HCT116 (cell line): ENCODE results near the gene CDH23. TPM values are rescaled to one million over a fixed set of nuclear protein-coding genes. Genes with fewer than 3 reads are reported as not detected.

Experiments
- ATAC-seq: fragments of 200-7000 bp; cut with Tn5 transposase; 2 replicates; pipeline ENCODE4 v1.9.1; 2020; ENCODE audit warnings: mild to moderate bottlenecking, moderate library complexity
- BruUV-seq: library from RNA; stranded (reverse); fragments of 400-500 nt; replicated peaks from 2 replicates; lab custom pipeline; 2021; lab: Mats Ljungman, UMichigan
- CTCF ChIA-PET: fragments of 300-600 bp; sonication (Branson Sonifier 250); formaldehyde crosslinking; loops from one replicate; lab custom pipeline; 2021; ENCODE audit warnings: antibody characterized with exemption; lab: Charles Lee
- POLR2A ChIA-PET: fragments of 300-600, 350-600 bp; sonication (Branson Sonifier 250); formaldehyde crosslinking; loops from one replicate; lab custom pipeline; 2021; ENCODE audit warnings: antibody characterized with exemption; lab: Charles Lee
- RAD21 ChIA-PET, 2 experiments: fragments of 300-600 bp; sonication (Branson Sonifier 250); formaldehyde crosslinking; loops; one replicate each; lab custom pipeline; 2023; ENCODE audit warnings: low total read pairs in 2 of 2; ENCODE audit not compliant: uncharacterized antibody in 2 of 2, unreplicated experiment in 2 of 2, low non-redundant PET in 1 of 2; lab: Charles Lee
- DNase-seq: peaks from one replicate; pipeline ENCODE4 v3.0.0-alpha.2; 2010; ENCODE audit warnings: low read depth, low spot score
- H2AFZ ChIP-seq: fragments of 200-600 bp; shearing (Covaris generic), sonication (generic); 2 replicates; pipeline ENCODE4 v1.6.1; 2017; ENCODE audit warnings: low read depth, mixed run types, mixed read lengths, antibody characterized with exemption, low read length; ENCODE audit not compliant: poor library complexity, severe bottlenecking
- H3K27ac ChIP-seq: 2 replicates; pipeline ENCODE4 v1.5.1; 2012; ENCODE audit warnings: low read depth, low read length
- H3K27me3 ChIP-seq: fragments of 200-600 bp; sonication (generic); 2 replicates; pipeline ENCODE4 v1.6.1; 2016; ENCODE audit warnings: mixed run types, low read length, mixed read lengths; ENCODE audit not compliant: insufficient read depth
- H3K36me3 ChIP-seq, 2 experiments: fragments of 200-500 bp in 1 of 2; fragments of 200-600 bp in 1 of 2; sonication (Bioruptor generic) in 1 of 2; sonication (generic) in 1 of 2; 2 replicates each; pipeline versions ENCODE4 v1.5.1 to v1.6.1; 2014 to 2016; ENCODE audit warnings: low read length in 2 of 2, inconsistent platforms in 1 of 2, mixed read lengths in 1 of 2, mixed run types in 1 of 2; ENCODE audit not compliant: insufficient read depth in 2 of 2, control insufficient read depth in 1 of 2
- H3K4me1 ChIP-seq, 2 experiments: fragments of 200-600 bp in 1 of 2; sonication (generic) in 1 of 2; 2 replicates each; pipeline versions ENCODE4 v1.5.1 to v1.6.1; 2012 to 2017; ENCODE audit warnings: low read length in 2 of 2, inconsistent platforms in 1 of 2, mild to moderate bottlenecking in 1 of 2, mixed read lengths in 1 of 2, mixed run types in 1 of 2, moderate library complexity in 1 of 2; ENCODE audit not compliant: insufficient read depth in 2 of 2, control insufficient read depth in 1 of 2
- H3K4me2 ChIP-seq: fragments of 200-600 bp; sonication (generic); 2 replicates; pipeline ENCODE4 v1.6.1; 2017; ENCODE audit warnings: mixed run types, low read length, mixed read lengths
- H3K4me3 ChIP-seq, 2 experiments: fragments of 200-600 bp in 1 of 2; sonication (generic) in 1 of 2; replicated peaks in 1 of 2; 2 replicates each; pipeline ENCODE4 v1.5.1; 2011 to 2016; ENCODE audit warnings: low read length in 2 of 2, control low read depth in 1 of 2, low read depth in 1 of 2, mild to moderate bottlenecking in 1 of 2, mixed read lengths in 1 of 2, mixed run types in 1 of 2
- H3K79me2 ChIP-seq: fragments of 200-600 bp; sonication (generic); 2 replicates; pipeline ENCODE4 v1.6.1; 2017; ENCODE audit warnings: mild to moderate bottlenecking, mixed run types, low read length, moderate library complexity, mixed read lengths; ENCODE audit not compliant: insufficient read depth
- H3K9ac ChIP-seq: fragments of 200-600 bp; sonication (generic); 2 replicates; pipeline ENCODE4 v1.6.1; 2016; ENCODE audit warnings: low read length, mixed read lengths
- H3K9me2 ChIP-seq: fragments of 200-600 bp; sonication (generic), shearing (Covaris generic); 2 replicates; pipeline ENCODE4 v1.6.1; 2017; ENCODE audit warnings: mixed run types, mild to moderate bottlenecking, moderate library complexity; ENCODE audit not compliant: insufficient read depth
- H3K9me3 ChIP-seq, 2 experiments: fragments of 200-500 bp in 1 of 2; fragments of 200-600 bp in 1 of 2; sonication (Bioruptor generic) in 1 of 2; sonication (generic) in 1 of 2; 2 replicates each; pipeline ENCODE4 v1.6.1; 2014 to 2017; ENCODE audit warnings: low read length in 2 of 2, mixed read lengths in 2 of 2, inconsistent platforms in 1 of 2, low read depth in 1 of 2, mild to moderate bottlenecking in 1 of 2, mixed run types in 1 of 2, moderate library complexity in 1 of 2; ENCODE audit not compliant: control insufficient read depth in 1 of 2, insufficient read depth in 1 of 2
- H4K20me1 ChIP-seq: fragments of 200-600 bp; sonication (generic), shearing (Covaris generic); 2 replicates; pipeline ENCODE4 v1.6.1; 2017; ENCODE audit warnings: mixed run types, mild to moderate bottlenecking, moderate library complexity; ENCODE audit not compliant: insufficient read depth
- ELF1 ChIP-seq: IDR thresholded peaks from 2 replicates; pipeline ENCODE4 v1.6.1; 2012; ENCODE audit warnings: low read depth, borderline replicate concordance
- EZH2 ChIP-seq: fragments of 200-600 bp; sonication (generic); IDR thresholded peaks from 2 replicates; pipeline ENCODE4 v1.6.1; 2017; ENCODE audit warnings: antibody characterized with exemption, mixed run types
- FOSL1 ChIP-seq: IDR thresholded peaks from 2 replicates; pipeline ENCODE4 v1.6.1; 2012; ENCODE audit warnings: low read depth
- JUND ChIP-seq: IDR thresholded peaks from 2 replicates; pipeline ENCODE4 v1.6.1; 2012
- RAD21 ChIP-seq: IDR thresholded peaks from 2 replicates; pipeline ENCODE4 v1.6.1; 2012; ENCODE audit warnings: low read depth, mild to moderate bottlenecking
- SIN3A ChIP-seq: IDR thresholded peaks from 2 replicates; pipeline ENCODE4 v1.6.1; 2012; ENCODE audit warnings: low read depth
- TCF7L2 ChIP-seq: IDR thresholded peaks from 2 replicates; pipeline ENCODE4 v1.7.0; 2011; ENCODE audit warnings: borderline replicate concordance, inconsistent platforms; ENCODE audit not compliant: insufficient read depth, insufficient read length; ENCODE audit errors: extremely low read depth
- YY1 ChIP-seq: IDR thresholded peaks from 2 replicates; pipeline ENCODE4 v1.6.1; 2011; ENCODE audit warnings: low read length, low read depth, moderate library complexity, mild to moderate bottlenecking; ENCODE audit not compliant: insufficient replicate concordance; ENCODE audit errors: extremely low read depth
- ZNF274 ChIP-seq: fragments of 200-500 bp; sonication (Bioruptor generic); IDR thresholded peaks from 2 replicates; pipeline ENCODE4 v1.6.1; 2014; ENCODE audit warnings: mild to moderate bottlenecking, low read depth, low read length, inconsistent platforms
- intact Hi-C: fragments of 100-400 bp; cut with micrococcal nuclease; formaldehyde crosslinking; loops from 2 replicates; pipeline ENCODE4 v1.10.0; 2022
- total RNA-seq: library from RNA; stranded (reverse); gene quantifications from one replicate; pipeline ENCODE4 v1.2.1, GENCODE V29; 2021; ENCODE audit not compliant: unreplicated experiment
- TF ChIP-seq, protein P1 (sequence below): IDR thresholded peaks from 2 replicates; pipeline ENCODE4 v1.6.1; 2012; ENCODE audit warnings: low read depth
- TF ChIP-seq, protein P2 (sequence below): IDR thresholded peaks from 2 replicates; pipeline ENCODE4 v1.6.1; 2012
- TF ChIP-seq, protein P3 (sequence below), 3 experiments: fragments of 200-600 bp in 1 of 3; sonication (generic) in 1 of 3; IDR thresholded peaks in 2 of 3; conservative IDR thresholded peaks in 1 of 3; 2 replicates each; pipeline ENCODE4 v1.5.1; 2012 to 2017; ENCODE audit warnings: low read depth in 2 of 3, low read length in 2 of 3, antibody characterized with exemption in 1 of 3, borderline replicate concordance in 1 of 3, control low read depth in 1 of 3, mild to moderate bottlenecking in 1 of 3, mixed read lengths in 1 of 3, mixed run types in 1 of 3, moderate library complexity in 1 of 3; ENCODE audit not compliant: insufficient read depth in 1 of 3

Gene CDH23
- total RNA-seq, 1 experiment from 2014 or later = not detected

DNA sequence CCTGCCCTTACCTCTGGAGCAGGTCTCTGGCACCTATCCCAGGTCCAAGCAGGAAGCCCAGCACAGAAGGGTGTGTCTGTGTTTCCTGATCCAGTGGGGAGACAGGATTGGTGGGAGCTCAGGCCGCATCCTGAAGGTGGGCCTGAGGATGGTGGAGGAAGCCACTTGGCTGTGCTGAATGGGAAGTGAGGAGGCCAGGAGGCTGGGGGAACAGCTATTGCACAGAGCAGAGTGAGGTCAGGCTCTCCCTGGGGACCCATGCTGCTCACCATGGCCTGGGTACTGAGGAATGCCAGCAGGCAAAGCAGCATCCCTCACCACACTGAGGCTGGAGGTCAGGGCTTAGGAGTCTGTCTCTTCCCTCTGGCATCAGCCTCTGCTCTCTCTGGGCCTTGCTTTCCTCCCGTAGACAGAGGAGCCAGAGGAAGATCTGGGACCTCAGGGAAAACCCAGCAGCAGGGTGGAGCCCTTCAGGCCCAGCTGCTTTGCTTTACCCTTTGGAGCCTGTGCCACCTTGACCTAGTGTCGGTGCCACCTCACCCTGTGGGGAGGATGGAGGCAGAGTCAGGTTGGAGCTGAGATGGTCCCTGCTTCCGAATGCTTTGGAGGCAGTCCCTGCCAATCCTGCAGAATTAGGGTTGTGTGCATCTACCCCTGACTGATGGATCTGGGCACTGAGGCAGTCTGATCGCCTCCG is 39.0 kb downstream of the CDH23 start:
- Histone ChIP-seq H3K4me3 (no peak overlapping the region), H3K27me3 (no peaks in the 10 kb centered on the region), H3K9me2 (no peaks in the 10 kb centered on the region), H3K4me1 (peaks cover 9 to 21% of the 10 kb centered on the region in 2 experiments; a peak in 3 of 4 replicates), H3K79me2 (no peaks in the 10 kb centered on the region), H4K20me1 (no peaks in the 10 kb centered on the region), H3K9me3 (no peaks in the 10 kb centered on the region), H3K4me2 (0 out of 2 replicates have a peak overlapping the region, but pooled peaks have one; percentile 3), H2AFZ (no peak overlapping the region), H3K36me3 (no peaks in the 10 kb centered on the region), H3K9ac (no peak overlapping the region), H3K27ac (no peak overlapping the region)
- intact Hi-C loops = no loop called here
- DNase-seq (no peak), ATAC-seq (no peak)
- CTCF ChIA-PET = no interaction called here
- no peak for TF ChIP-seq RAD21
- no peak for TF ChIP-seq TCF7L2
- no peak for TF ChIP-seq ZNF274
- TF ChIP-seq, protein P1, sequence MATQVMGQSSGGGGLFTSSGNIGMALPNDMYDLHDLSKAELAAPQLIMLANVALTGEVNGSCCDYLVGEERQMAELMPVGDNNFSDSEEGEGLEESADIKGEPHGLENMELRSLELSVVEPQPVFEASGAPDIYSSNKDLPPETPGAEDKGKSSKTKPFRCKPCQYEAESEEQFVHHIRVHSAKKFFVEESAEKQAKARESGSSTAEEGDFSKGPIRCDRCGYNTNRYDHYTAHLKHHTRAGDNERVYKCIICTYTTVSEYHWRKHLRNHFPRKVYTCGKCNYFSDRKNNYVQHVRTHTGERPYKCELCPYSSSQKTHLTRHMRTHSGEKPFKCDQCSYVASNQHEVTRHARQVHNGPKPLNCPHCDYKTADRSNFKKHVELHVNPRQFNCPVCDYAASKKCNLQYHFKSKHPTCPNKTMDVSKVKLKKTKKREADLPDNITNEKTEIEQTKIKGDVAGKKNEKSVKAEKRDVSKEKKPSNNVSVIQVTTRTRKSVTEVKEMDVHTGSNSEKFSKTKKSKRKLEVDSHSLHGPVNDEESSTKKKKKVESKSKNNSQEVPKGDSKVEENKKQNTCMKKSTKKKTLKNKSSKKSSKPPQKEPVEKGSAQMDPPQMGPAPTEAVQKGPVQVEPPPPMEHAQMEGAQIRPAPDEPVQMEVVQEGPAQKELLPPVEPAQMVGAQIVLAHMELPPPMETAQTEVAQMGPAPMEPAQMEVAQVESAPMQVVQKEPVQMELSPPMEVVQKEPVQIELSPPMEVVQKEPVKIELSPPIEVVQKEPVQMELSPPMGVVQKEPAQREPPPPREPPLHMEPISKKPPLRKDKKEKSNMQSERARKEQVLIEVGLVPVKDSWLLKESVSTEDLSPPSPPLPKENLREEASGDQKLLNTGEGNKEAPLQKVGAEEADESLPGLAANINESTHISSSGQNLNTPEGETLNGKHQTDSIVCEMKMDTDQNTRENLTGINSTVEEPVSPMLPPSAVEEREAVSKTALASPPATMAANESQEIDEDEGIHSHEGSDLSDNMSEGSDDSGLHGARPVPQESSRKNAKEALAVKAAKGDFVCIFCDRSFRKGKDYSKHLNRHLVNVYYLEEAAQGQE = no peak
- no peak for TF ChIP-seq ELF1
- TF ChIP-seq, protein P2, sequence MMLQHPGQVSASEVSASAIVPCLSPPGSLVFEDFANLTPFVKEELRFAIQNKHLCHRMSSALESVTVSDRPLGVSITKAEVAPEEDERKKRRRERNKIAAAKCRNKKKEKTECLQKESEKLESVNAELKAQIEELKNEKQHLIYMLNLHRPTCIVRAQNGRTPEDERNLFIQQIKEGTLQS = no peak
- TF ChIP-seq FOSL1 = no peak
- TF ChIP-seq EZH2 = no peak
- no peak for TF ChIP-seq SIN3A
- TF ChIP-seq, protein P3, sequence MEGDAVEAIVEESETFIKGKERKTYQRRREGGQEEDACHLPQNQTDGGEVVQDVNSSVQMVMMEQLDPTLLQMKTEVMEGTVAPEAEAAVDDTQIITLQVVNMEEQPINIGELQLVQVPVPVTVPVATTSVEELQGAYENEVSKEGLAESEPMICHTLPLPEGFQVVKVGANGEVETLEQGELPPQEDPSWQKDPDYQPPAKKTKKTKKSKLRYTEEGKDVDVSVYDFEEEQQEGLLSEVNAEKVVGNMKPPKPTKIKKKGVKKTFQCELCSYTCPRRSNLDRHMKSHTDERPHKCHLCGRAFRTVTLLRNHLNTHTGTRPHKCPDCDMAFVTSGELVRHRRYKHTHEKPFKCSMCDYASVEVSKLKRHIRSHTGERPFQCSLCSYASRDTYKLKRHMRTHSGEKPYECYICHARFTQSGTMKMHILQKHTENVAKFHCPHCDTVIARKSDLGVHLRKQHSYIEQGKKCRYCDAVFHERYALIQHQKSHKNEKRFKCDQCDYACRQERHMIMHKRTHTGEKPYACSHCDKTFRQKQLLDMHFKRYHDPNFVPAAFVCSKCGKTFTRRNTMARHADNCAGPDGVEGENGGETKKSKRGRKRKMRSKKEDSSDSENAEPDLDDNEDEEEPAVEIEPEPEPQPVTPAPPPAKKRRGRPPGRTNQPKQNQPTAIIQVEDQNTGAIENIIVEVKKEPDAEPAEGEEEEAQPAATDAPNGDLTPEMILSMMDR (IDR thresholded peaks at IDR 0.05 in 2 of 3, conservative IDR thresholded peaks at IDR 0.05 in 1 of 3; ENCODE audit: borderline replicate concordance in 1 of 3, insufficient read depth in 1 of 3, low read depth in 2 of 3, low read length in 2 of 3) = no peak
- no peak for TF ChIP-seq YY1
- no peak for TF ChIP-seq JUND
- no TSS peak for BruUV-seq
- RAD21 ChIA-PET = interaction anchor here in 1 of 2 experiments (0.6 kb wide), 1 partner anchor 50 kb away, joined by 3 read pairs; no protein-coding TSS in a partner anchor
- POLR2A ChIA-PET = no interaction called here
